Liver (tissue), 9 donors: ENCODE measurements around the gene CEP85L. TPM values are rescaled to one million over a fixed set of nuclear protein-coding genes. Genes with fewer than 3 reads are reported as not detected.

Source experiments
- DNase-seq: peaks from one replicate; pipeline ENCODE4 v3.0.0-alpha.2; 2017; ENCODE audit warnings: low spot score
- H3K27ac ChIP-seq, 2 donors: one replicate each; pipeline ENCODE4 v1.7.0; 2013; ENCODE audit warnings: inconsistent platforms in 2 of 2, low read length in 2 of 2, control low read depth in 1 of 2, low read depth in 1 of 2, mild to moderate bottlenecking in 1 of 2
- H3K27me3 ChIP-seq, 4 donors: one replicate each; pipeline versions ENCODE4 v1.6.1 to v1.7.0; 2013; ENCODE audit warnings: low read length in 3 of 4, inconsistent platforms in 1 of 4, mild to moderate bottlenecking in 1 of 4, moderate library complexity in 1 of 4; ENCODE audit not compliant: control insufficient read depth in 4 of 4, insufficient read depth in 4 of 4
- H3K36me3 ChIP-seq, 4 donors: one replicate each; pipeline versions ENCODE4 v1.6.1 to v1.7.0; 2013; ENCODE audit warnings: low read length in 3 of 4, mild to moderate bottlenecking in 3 of 4, low read depth in 1 of 4, moderate library complexity in 1 of 4; ENCODE audit not compliant: control insufficient read depth in 4 of 4, insufficient read depth in 3 of 4
- H3K4me1 ChIP-seq, 4 donors: one replicate each; pipeline versions ENCODE4 v1.6.1 to v1.7.0; 2013; ENCODE audit warnings: low read length in 3 of 4, mild to moderate bottlenecking in 3 of 4, moderate library complexity in 1 of 4; ENCODE audit not compliant: control insufficient read depth in 4 of 4, insufficient read depth in 4 of 4
- H3K4me3 ChIP-seq, 3 donors: one replicate each; pipeline versions ENCODE4 v1.6.1 to v1.7.0; 2013; ENCODE audit warnings: low read length in 3 of 3, control low read depth in 1 of 3, low read depth in 1 of 3, mild to moderate bottlenecking in 1 of 3
- H3K9ac ChIP-seq, 2 donors: one replicate each; pipeline ENCODE4 v1.7.0; 2013; ENCODE audit warnings: low read length in 2 of 2, mild to moderate bottlenecking in 2 of 2, moderate library complexity in 2 of 2, control low read depth in 1 of 2, low read depth in 1 of 2
- H3K9me3 ChIP-seq, 4 donors: one replicate each; pipeline versions ENCODE4 v1.6.1 to v1.7.0; 2013; ENCODE audit warnings: low read length in 3 of 4; ENCODE audit not compliant: control insufficient read depth in 4 of 4
- CTCF ChIP-seq: fragments of 150-350 bp; IDR thresholded peaks from 2 replicates; pipeline ENCODE4 v1.5.1; 2017; ENCODE audit warnings: improper control_type of control experiment, low read depth, low read length; ENCODE audit not compliant: missing input control
- EGR1 ChIP-seq, 2 donors: IDR thresholded peaks; 2 replicates each; pipeline ENCODE4 v1.6.1; 2016 to 2018; ENCODE audit warnings: antibody characterized with exemption in 2 of 2, low read depth in 2 of 2
- FOXA1 ChIP-seq: IDR thresholded peaks from 2 replicates; pipeline ENCODE4 v1.6.1; 2016; ENCODE audit warnings: antibody characterized with exemption
- FOXA2 ChIP-seq: IDR thresholded peaks from 2 replicates; pipeline ENCODE4 v1.6.1; 2016; ENCODE audit warnings: antibody characterized with exemption
- GABPA ChIP-seq, 2 donors: IDR thresholded peaks in 1 of 2; conservative IDR thresholded peaks in 1 of 2; 2 replicates each; pipeline ENCODE4 v1.6.1; 2016; ENCODE audit warnings: antibody characterized with exemption in 2 of 2, mild to moderate bottlenecking in 1 of 2, moderate library complexity in 1 of 2
- HNF4A ChIP-seq, 2 donors: conservative IDR thresholded peaks; 2 replicates each; pipeline ENCODE4 v1.6.1; 2016; ENCODE audit warnings: antibody characterized with exemption in 2 of 2, mild to moderate bottlenecking in 2 of 2
- HNF4G ChIP-seq: IDR thresholded peaks from 2 replicates; pipeline ENCODE4 v1.6.1; 2016; ENCODE audit warnings: antibody characterized with exemption
- JUND ChIP-seq, 2 donors: IDR thresholded peaks; 2 replicates each; pipeline ENCODE4 v1.6.1; 2016; ENCODE audit warnings: antibody characterized with exemption in 2 of 2
- MAX ChIP-seq: IDR thresholded peaks from 2 replicates; pipeline ENCODE4 v1.6.1; 2016; ENCODE audit warnings: antibody characterized with exemption
- NR2F2 ChIP-seq: IDR thresholded peaks from 2 replicates; pipeline ENCODE4 v1.6.1; 2016; ENCODE audit warnings: antibody characterized with exemption
- RAD21 ChIP-seq, 2 donors: IDR thresholded peaks; 2 replicates each; pipeline ENCODE4 v1.6.1; 2016; ENCODE audit warnings: antibody characterized with exemption in 2 of 2, mild to moderate bottlenecking in 2 of 2
- REST ChIP-seq: IDR thresholded peaks from 2 replicates; pipeline ENCODE4 v1.6.1; 2016; ENCODE audit warnings: antibody characterized with exemption, mild to moderate bottlenecking
- RXRA ChIP-seq, 2 donors: IDR thresholded peaks; 2 replicates each; pipeline ENCODE4 v1.6.1; 2017 to 2018; ENCODE audit warnings: antibody characterized with exemption in 2 of 2, mild to moderate bottlenecking in 1 of 2
- SP1 ChIP-seq: IDR thresholded peaks from 2 replicates; pipeline ENCODE4 v1.6.1; 2018; ENCODE audit warnings: antibody characterized with exemption, mild to moderate bottlenecking
- YY1 ChIP-seq: IDR thresholded peaks from 2 replicates; pipeline ENCODE4 v1.6.1; 2016; ENCODE audit warnings: antibody characterized with exemption, mild to moderate bottlenecking
- WGBS: extraction: QIAGEN DNeasy Blood & Tissue Kit; methylation state at CpG from one replicate; pipeline ENCODE4 v1.1.7; 2013; 5-methylcytosine and 5-hydroxymethylcytosine counted together
- polyA plus RNA-seq, 2 donors: library from polyadenylated mRNA; stranded (reverse) in 1 of 2; unstranded in 1 of 2; fragments of 200-250 nt in 1 of 2; fragments of >200 nt in 1 of 2; fragmentation: Nextera tagmentation in 1 of 2; extraction: Ambion mirVana in 1 of 2; gene quantifications; one replicate each; pipeline versions ENCODE4 v1.2.1 to v1.2.3, GENCODE V29; 2013 to 2015
- total RNA-seq, 2 donors: library from RNA; depleted of rRNA; stranded (reverse); fragments of >200 nt; gene quantifications; one replicate each; pipeline ENCODE4 v1.2.3, GENCODE V29; 2014
- TF ChIP-seq, protein P1 (sequence below): IDR thresholded peaks from 2 replicates; pipeline ENCODE4 v1.6.1; 2016; ENCODE audit warnings: antibody characterized with exemption
- TF ChIP-seq, protein P2 (sequence below): IDR thresholded peaks from 2 replicates; pipeline ENCODE4 v1.6.1; 2016; ENCODE audit warnings: antibody characterized with exemption
- donor health status: healthy.
- donor health status: healthy.
- donor health status: healthy.
- donor health status: healthy.
- donor health status: healthy.

CEP85L gene
- total and polyA plus RNA-seq, 4 donors = 0.40 to 6.4 (median 2.3) TPM

- TF ChIP-seq, protein P1, sequence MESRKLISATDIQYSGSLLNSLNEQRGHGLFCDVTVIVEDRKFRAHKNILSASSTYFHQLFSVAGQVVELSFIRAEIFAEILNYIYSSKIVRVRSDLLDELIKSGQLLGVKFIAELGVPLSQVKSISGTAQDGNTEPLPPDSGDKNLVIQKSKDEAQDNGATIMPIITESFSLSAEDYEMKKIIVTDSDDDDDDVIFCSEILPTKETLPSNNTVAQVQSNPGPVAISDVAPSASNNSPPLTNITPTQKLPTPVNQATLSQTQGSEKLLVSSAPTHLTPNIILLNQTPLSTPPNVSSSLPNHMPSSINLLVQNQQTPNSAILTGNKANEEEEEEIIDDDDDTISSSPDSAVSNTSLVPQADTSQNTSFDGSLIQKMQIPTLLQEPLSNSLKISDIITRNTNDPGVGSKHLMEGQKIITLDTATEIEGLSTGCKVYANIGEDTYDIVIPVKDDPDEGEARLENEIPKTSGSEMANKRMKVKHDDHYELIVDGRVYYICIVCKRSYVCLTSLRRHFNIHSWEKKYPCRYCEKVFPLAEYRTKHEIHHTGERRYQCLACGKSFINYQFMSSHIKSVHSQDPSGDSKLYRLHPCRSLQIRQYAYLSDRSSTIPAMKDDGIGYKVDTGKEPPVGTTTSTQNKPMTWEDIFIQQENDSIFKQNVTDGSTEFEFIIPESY = no peak
- no peak for TF ChIP-seq HNF4A (conservative IDR thresholded peaks at IDR 0.05)
- TF ChIP-seq RXRA (IDR thresholded peaks at IDR 0.05) = no peak
- TF ChIP-seq GABPA (IDR thresholded peaks at IDR 0.05 in 1 of 2, conservative IDR thresholded peaks at IDR 0.05 in 1 of 2) = no peak
- no peak for TF ChIP-seq YY1
Observed at GRCh38 chr6:118467181-118467580, 184.2 kb downstream of the CEP85L start (continued).

- H3K9ac ChIP-seq = no peak overlapping the region
- 94% methylated on average over 2 of the region's 2 CpGs for WGBS
- DNase-seq = no peak
- H3K9me3 ChIP-seq = no peaks in the 10 kb centered on the region
- H3K4me3 ChIP-seq = no peak overlapping the region
- TF ChIP-seq FOXA1 (no peak), REST (no peak), GABPA (IDR thresholded peaks at IDR 0.05 in 1 of 2, conservative IDR thresholded peaks at IDR 0.05 in 1 of 2) (no peak), HNF4G (no peak), YY1 (no peak), CTCF (no peak)
- TF ChIP-seq, protein P2, sequence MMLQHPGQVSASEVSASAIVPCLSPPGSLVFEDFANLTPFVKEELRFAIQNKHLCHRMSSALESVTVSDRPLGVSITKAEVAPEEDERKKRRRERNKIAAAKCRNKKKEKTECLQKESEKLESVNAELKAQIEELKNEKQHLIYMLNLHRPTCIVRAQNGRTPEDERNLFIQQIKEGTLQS = no peak
- peaks cover 0 to 6% (median 0%) of the 10 kb centered on the region in 4 donors for H3K4me1 ChIP-seq
- H3K36me3 ChIP-seq = peaks cover 0 to 2% (median 0%) of the 10 kb centered on the region in 4 donors
- no peak overlapping the region for H3K27ac ChIP-seq
- H3K27me3 ChIP-seq = no peaks in the 10 kb centered on the region
Observed at GRCh38 chr6:118464620-118465019, 186.8 kb downstream of the CEP85L start.

- no peaks in the 10 kb centered on the region for H3K9me3 ChIP-seq
- no peaks in the 10 kb centered on the region for H3K36me3 ChIP-seq
- no peak for DNase-seq
- no peak overlapping the region for H3K9ac ChIP-seq
- TF ChIP-seq EGR1 (IDR thresholded peaks at IDR 0.05; ENCODE audit: low read depth in 2 of 2) (no peak), SP1 (no peak), JUND (IDR thresholded peaks at IDR 0.05) (no peak), RAD21 (IDR thresholded peaks at IDR 0.05) (no peak), FOXA2 (no peak), MAX (no peak), GABPA (IDR thresholded peaks at IDR 0.05 in 1 of 2, conservative IDR thresholded peaks at IDR 0.05 in 1 of 2) (no peak), FOXA1 (no peak), RXRA (IDR thresholded peaks at IDR 0.05) (no peak), NR2F2 (no peak)
- TF ChIP-seq, protein P1 = no peak
- TF ChIP-seq, protein P2 = no peak
- no peak overlapping the region for H3K4me3 ChIP-seq
- H3K4me1 ChIP-seq = no peaks in the 10 kb centered on the region
- WGBS = 68% methylated on average over 2 of the region's 2 CpGs
- no peak overlapping the region for H3K27ac ChIP-seq
- no peaks in the 10 kb centered on the region for H3K27me3 ChIP-seq
Observed at GRCh38 chr6:118460958-118461470, 190.4 kb downstream of the CEP85L start.
